HG03139 (cell line): Measurements from ENCODE around the gene REV3L.
"Not testable (repeated sequence)": the region's sequence is repeated elsewhere in the genome, so short reads cannot be mapped to it uniquely, and the experiment has no call there.

Experiments used
- ATAC-seq: cut with Tn5 transposase; IDR thresholded peaks from one replicate; pipeline ENCODE4 v1.9.1; 2021; ENCODE audit not compliant: unreplicated experiment

The REV3L gene

GRCh38 chr6:111482959-111483735, at the start of gene REV3L:
TSS of gene REV3L (minus strand) at chr6:111483218. CDS start at chr6:111482888, 330 bp downstream.
- peak; percentile 25 for ATAC-seq

DNA sequence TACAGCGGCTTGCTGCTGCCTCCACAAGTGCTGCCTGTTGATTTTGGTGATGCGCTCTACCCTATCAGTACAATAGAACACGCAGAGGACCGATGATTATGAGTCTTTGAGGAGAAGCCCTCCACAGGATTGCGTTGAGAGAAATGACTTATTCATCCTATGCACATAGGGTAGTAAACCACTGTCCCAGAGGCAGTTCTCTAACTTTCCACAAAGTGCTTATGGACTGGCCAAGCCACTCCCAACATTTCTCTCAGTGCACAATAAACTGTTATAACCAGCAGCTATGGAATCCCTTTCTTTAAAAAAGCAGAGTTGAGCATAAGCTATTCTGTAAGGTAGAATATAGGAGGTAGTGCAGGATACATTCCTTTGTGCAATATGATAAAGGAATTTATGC, 48.2 kb upstream of the REV3L start:
- no peak for ATAC-seq

DNA sequence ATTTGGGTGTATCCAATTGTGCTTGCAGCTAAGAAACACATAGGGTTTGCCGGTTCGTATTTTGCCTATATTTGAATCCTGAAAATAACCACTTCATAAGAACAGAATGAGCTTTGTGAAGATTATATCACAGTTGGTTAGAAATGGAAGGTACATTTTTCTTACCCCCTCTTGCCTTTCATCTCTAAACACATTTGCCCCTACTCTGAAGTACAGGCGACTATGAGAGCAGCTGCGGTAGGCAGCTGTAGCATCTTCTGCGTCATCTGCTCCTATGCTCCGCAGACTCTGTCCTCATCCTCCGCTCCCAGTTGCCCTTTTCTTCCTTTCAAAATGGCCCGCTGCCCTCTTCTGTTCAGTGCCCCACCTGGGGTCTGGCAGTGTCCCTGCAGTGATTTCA, 47.6 kb upstream of the REV3L start:
- ATAC-seq: no peak

GRCh38 chr6:111530218-111530617, 47.2 kb upstream of the REV3L start:
- no peak for ATAC-seq

DNA sequence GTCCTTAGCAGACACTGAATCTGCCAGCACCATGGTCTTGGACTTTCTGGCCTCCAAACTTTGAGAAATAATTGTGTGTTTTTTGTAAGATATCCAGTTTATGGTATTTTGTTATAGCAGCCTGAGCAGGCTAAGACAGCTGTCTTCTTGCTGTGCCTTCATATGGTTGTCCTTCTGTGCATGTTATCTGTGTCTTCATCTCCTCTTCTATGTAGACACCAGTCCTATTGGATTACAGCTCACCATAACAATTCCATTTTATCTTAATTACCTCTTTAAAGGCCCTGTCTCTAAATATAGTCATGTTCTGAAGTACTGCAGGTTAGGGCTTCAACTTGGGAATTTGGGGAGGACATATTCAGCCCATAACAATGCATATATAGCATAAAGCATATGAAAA, 44.3 kb upstream of the REV3L start:
- no peak for ATAC-seq

DNA sequence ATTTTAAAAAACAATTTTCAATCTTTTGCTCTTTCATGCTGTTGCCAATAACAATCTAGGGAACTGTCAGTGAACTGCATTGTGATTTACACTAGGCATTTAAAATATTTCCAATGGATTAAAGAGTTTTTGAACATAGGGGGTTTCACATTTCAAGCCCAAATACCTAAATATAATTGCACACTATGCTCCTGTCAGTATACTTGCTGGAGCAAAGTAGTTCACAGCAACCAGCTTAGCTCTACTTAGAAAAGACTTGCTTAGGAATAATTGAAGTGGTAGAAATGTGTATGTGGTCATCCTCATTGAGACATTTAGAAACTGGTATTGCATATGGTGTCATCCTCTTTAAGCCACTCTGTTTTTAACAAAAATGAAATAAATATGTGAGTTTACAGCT, 41.7 kb upstream of the REV3L start:
- no peak for ATAC-seq

- no peak for ATAC-seq
These were observed 41.2 kb upstream of the REV3L start for GRCh38 chr6:111524252-111524651.

DNA sequence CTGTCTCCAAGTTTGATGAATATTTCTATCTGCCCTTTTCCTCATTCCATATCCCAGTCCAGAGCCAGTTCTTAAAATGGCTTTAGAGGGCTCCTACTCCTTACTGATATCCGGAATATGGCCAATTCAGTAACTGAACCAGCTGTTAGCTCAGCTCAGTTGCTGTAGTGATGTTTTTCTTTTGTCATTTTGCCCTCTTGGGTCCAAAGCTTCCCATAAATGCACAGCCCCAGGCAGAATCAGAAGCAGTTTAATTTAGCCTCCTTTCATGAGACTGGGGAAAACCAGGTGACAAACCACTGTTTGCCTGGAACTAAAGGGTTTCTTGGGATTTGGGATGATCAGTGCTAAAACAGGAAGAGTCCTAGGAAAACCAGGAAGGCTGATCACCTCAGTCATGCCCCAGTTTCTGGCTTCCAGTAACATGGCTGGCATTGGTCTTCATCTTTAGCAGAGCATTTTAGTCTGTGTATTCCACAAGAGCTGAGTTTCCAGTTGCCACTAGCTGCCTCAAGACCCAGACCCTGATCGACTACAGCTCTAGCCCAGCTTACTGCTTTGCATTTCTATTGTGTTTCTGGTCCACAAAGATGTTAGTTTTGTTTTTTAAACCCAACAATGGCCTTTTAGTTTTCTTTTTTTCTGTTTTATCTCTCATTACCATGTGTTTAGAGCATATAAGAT, 40.6 kb upstream of the REV3L start:
- no peak for ATAC-seq

- no peak for ATAC-seq
These were observed 39.5 kb upstream of the REV3L start for GRCh38 chr6:111522393-111523020.

DNA sequence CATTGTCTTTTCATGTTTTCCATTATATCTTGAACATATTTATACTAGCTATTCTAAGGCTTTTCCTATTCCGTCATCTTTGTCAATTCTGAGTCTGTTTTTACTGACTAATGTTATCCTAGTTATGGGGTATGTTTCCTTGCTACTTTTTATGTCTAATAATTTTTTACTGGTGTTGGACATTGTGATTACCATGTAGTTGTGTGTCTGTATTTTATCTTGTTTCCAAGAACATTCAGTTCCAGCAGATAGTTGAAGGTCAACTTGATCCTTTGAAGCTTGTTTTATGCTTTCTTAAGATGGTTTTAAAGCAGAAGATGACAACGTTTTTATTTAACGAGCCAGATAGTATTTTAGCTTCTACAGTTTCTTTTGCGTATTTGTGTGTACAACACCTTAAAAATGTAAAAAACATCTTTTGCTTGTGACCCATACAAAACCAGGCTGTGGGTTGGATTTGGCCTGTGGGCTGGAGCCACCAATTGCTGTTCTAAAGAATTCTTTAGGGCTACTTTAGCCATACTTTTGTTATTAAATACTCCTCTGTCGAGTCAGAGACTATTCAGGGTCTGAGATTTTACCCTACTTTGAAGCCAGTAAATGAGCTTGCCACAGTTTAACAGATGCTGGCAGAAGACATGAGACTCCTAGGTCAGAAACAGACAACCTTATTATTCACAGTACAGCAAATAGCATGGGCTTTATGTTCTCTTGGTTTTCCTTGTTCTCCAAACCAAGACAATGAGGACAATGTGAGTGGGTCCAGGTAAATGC, 38.7 kb upstream of the REV3L start:
- no peak for ATAC-seq

GRCh38 chr6:111520524-111520923, 37.5 kb upstream of the REV3L start:
- no peak for ATAC-seq

DNA sequence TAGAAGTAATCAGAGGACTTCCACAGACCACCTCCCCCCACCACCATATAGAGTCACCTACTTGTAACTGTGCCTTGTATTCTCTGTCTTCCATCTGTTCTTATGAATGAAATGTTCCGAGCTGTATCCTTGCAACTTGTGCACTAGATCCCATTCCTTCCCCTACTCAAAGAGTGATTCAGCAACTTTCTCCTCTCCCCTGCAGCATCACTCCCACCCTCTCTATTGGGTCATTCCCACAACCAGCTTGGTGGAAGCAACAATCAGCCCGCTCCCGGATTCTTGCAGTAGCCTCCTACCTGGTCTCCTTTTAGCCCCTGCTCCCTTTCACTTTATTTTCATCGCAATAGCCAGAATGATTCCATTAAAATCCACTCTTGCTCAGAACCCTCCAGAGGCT, 34.9 kb upstream of the REV3L start:
- no peak for ATAC-seq

- no peak for ATAC-seq
These were observed 32.2 kb upstream of the REV3L start for GRCh38 chr6:111515259-111515658.

DNA sequence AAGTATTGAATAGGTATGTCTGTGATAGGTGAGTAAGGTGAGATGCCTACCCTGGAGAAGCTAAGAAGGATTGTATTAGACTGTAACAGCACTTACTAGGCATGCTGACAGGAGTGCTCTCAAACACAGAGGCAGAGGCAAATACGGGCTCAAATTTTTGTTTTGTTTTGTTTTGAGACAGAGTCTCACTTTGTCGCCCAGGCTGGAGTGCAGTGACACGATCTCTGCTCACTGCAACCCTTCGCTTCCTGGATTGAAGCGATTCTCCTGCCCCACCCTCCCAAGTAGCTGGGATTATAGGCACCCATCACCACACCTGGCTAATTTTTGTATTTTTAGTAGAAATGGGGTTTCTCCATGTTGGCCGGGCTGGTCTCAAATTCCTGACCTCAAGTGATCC, 31.5 kb upstream of the REV3L start:
- ATAC-seq: not testable (repeated sequence)

- ATAC-seq: not testable (repeated sequence)
These were observed 24.2 kb upstream of the REV3L start for GRCh38 chr6:111507219-111507618.

- ATAC-seq: not testable (repeated sequence)
These were observed 22.5 kb upstream of the REV3L start for GRCh38 chr6:111505498-111505897.

DNA sequence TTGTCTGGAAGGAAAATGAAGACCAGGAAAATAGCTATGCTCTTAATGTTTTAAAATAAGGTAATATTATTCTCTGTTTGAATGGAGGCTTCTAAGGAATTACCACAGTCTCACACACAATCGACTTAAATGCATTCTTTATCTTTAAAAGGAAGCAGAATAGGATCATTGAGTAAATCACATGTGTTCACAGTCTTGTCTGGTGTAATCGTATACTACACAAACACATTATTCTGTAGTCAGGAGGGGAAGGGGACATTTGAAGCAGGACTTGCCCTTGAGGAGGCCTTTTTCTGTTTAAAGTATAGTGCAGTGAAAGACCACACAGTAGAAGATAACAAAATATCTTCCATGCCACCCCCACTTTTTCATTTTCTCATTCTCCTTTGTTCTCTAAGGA, 20.6 kb upstream of the REV3L start:
- no peak for ATAC-seq

GRCh38 chr6:111503194-111503593, 20.2 kb upstream of the REV3L start:
- ATAC-seq: no peak

DNA sequence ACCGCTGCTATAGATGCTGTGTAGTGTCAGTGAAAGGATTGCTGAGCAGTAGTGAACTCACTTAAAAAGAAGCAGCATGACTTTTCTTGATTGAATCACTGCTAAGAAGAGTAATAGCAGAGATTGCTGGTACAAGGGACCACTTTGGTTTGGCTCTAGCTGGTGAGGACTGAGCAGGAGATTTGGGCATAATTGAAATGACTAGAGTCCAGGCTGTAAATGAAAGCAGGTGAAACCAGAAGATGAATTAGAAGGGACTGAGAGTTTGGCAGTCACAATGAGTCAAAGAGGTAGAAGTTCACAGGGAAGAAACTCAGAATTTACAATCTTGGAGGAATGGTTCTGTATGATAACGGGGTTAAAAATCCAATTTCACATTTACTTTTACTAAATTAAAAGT, 19.1 kb upstream of the REV3L start:
- no peak for ATAC-seq

DNA sequence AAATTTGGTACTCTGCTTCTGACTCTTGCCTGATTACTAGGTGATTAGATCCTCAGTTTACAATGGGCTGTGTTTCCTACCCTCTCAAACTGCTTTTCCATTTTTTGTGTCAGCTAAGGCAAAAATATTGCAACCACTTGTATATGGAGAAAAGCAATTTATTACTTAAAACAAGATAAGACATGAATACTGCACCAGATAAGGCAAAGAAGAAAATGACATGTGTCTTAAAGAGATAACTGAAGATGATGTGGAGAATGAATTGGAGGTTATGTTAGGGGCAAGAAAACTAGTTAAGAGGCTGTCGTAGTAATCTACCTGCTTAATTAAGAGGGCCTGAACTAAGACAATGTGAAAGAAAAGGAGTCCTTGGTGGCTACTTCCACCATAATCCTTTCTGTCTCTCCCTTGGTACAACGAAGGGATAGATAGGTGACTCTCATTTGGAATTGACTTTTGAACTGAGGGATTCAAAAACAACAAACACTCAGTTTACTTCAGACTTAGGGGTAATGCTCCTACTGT, 16.3 kb upstream of the REV3L start:
- no peak for ATAC-seq
